GM12878 (cell line): ENCODE measurements around the gene GINS2. TPM values are rescaled to one million over a fixed set of nuclear protein-coding genes. Genes with fewer than 3 reads are reported as not detected.

Source experiments
- ATAC-seq: fragments of 200-7000 bp; cut with Tn5 transposase; 3 replicates; pipeline ENCODE4 v1.9.1; 2020; ENCODE audit warnings: mild to moderate bottlenecking, moderate library complexity
- BruUV-seq: library from RNA; stranded (reverse); fragments of 400-500 nt; replicated peaks from 2 replicates; lab custom pipeline; 2021; lab: Mats Ljungman, UMichigan
- CTCF ChIA-PET: fragments of 300-600 bp; sonication (Branson Sonifier 250); formaldehyde crosslinking; extraction: SDS; loops from one replicate; lab custom pipeline; 2021; ENCODE audit warnings: inconsistent platforms; lab: Yijun Ruan, JAX
- POLR2A ChIA-PET: fragments of 350-600 bp; formaldehyde crosslinking; extraction: SDS; loops from one replicate; lab custom pipeline; 2021; ENCODE audit warnings: inconsistent platforms; lab: Charles Lee
- RAD21 ChIA-PET: fragments of 300-600 bp; sonication (Branson Sonifier 250); formaldehyde crosslinking; loops from one replicate; lab custom pipeline; 2023; ENCODE audit warnings: antibody characterized with exemption; ENCODE audit not compliant: unreplicated experiment; lab: Charles Lee
- SMC1A ChIA-PET: fragments of 300-600 bp; sonication (Branson Sonifier 250); formaldehyde crosslinking; loops from one replicate; lab custom pipeline; 2023; ENCODE audit not compliant: unreplicated experiment, uncharacterized antibody; lab: Charles Lee
- DNase-seq: peaks from one replicate; pipeline ENCODE4 v3.0.0-alpha.2; 2011; ENCODE audit warnings: low read depth, low spot score
- FAIRE-seq: peaks from 3 replicates; lab custom pipeline; 2011; peaks lifted over from hg19 to GRCh38; lab: Jason Lieb, UNC
- H2AFZ ChIP-seq: 2 replicates; pipeline ENCODE4 v1.6.0; 2011; ENCODE audit warnings: low read depth, low read length, control low read depth; ENCODE audit not compliant: control insufficient read depth
- H3K27ac ChIP-seq: 2 replicates; pipeline ENCODE4 v1.5.1; 2011; ENCODE audit warnings: control low read depth; ENCODE audit not compliant: control insufficient read depth, insufficient read depth
- H3K27me3 ChIP-seq, 2 experiments: replicated peaks in 1 of 2; 2 replicates each; pipeline versions ENCODE4 v1.6.0 to v1.6.1; 2011; ENCODE audit warnings: low read length in 1 of 2; ENCODE audit not compliant: control insufficient read depth in 2 of 2, insufficient read depth in 2 of 2
- H3K36me3 ChIP-seq, 2 experiments: 2 replicates each; pipeline ENCODE4 v1.5.1; 2011; ENCODE audit warnings: low read length in 1 of 2; ENCODE audit not compliant: control insufficient read depth in 2 of 2, insufficient read depth in 2 of 2
- H3K4me1 ChIP-seq: 2 replicates; pipeline ENCODE4 v1.6.1; 2011; ENCODE audit warnings: mild to moderate bottlenecking, low read length, moderate library complexity, mixed read lengths; ENCODE audit not compliant: control insufficient read depth, insufficient read depth
- H3K4me2 ChIP-seq: 2 replicates; pipeline ENCODE4 v1.6.0; 2011; ENCODE audit warnings: control low read depth; ENCODE audit not compliant: control insufficient read depth, insufficient read depth
- H3K4me3 ChIP-seq: fragments of 200-600 bp; sonication (generic); 2 replicates; pipeline ENCODE4 v1.5.1; 2016
- H3K79me2 ChIP-seq: 2 replicates; pipeline ENCODE4 v1.6.0; 2011; ENCODE audit warnings: low read length; ENCODE audit not compliant: control insufficient read depth, insufficient read depth
- H3K9ac ChIP-seq: 2 replicates; pipeline ENCODE4 v1.8.0; 2011; ENCODE audit warnings: low read length, control low read depth, mixed read lengths; ENCODE audit not compliant: control insufficient read depth, insufficient read depth
- H3K9me3 ChIP-seq: replicated peaks from 3 replicates; pipeline ENCODE4 v1.5.1; 2011; ENCODE audit warnings: mild to moderate bottlenecking, low read length; ENCODE audit not compliant: control insufficient read depth, insufficient read depth
- H4K20me1 ChIP-seq: 2 replicates; pipeline ENCODE4 v1.6.0; 2011; ENCODE audit not compliant: control insufficient read depth, insufficient read depth
- BCL11A ChIP-seq: IDR thresholded peaks from 2 replicates; pipeline ENCODE4 v1.6.1; 2011; ENCODE audit warnings: low read depth, low read length
- E2F4 ChIP-seq: IDR thresholded peaks from 2 replicates; pipeline ENCODE4 v1.6.1; 2012; ENCODE audit warnings: low read depth, low read length, improper control_type of control experiment
- E4F1 ChIP-seq: fragments of 450-650 bp; IDR thresholded peaks from 2 replicates; pipeline ENCODE4 v1.6.1; 2018; ENCODE audit warnings: borderline replicate concordance, mild to moderate bottlenecking; ENCODE audit not compliant: partially characterized antibody
- ELK1 ChIP-seq: IDR thresholded peaks from 2 replicates; pipeline ENCODE4 v1.6.1; 2012; ENCODE audit warnings: low read depth, low read length, improper control_type of control experiment
- IRF4 ChIP-seq: IDR thresholded peaks from 2 replicates; pipeline ENCODE4 v1.6.1; 2011; ENCODE audit warnings: low read depth, low read length
- LARP7 ChIP-seq: fragments of 450-650 bp; IDR thresholded peaks from 2 replicates; pipeline ENCODE4 v1.6.1; 2017; ENCODE audit warnings: mild to moderate bottlenecking
- POLR2A ChIP-seq: IDR thresholded peaks from 2 replicates; pipeline ENCODE4 v1.6.1; 2011; ENCODE audit warnings: low read depth, mild to moderate bottlenecking, low read length
- TCF12 ChIP-seq: IDR thresholded peaks from 2 replicates; pipeline ENCODE4 v1.6.1; 2011; ENCODE audit warnings: low read depth, mild to moderate bottlenecking, low read length
- ZNF384 ChIP-seq: IDR thresholded peaks from 2 replicates; pipeline ENCODE4 v1.6.1; 2012; ENCODE audit warnings: low read depth, mild to moderate bottlenecking, low read length, improper control_type of control experiment, borderline replicate concordance
- WGBS: methylation state at CpG from one replicate; pipeline ENCODE4 v1.1.6; 2016; ENCODE audit warnings: low lambda C conversion rate; ENCODE audit not compliant: insufficient replicate concordance, insufficient coverage; ENCODE audit errors: missing lambda C conversion rate; 5-methylcytosine and 5-hydroxymethylcytosine counted together
- in situ Hi-C: fragments of 300-500 bp; cut with MboI; formaldehyde crosslinking; loops from 9 replicates; pipeline ENCODE4 v1.14.3; 2018; ENCODE audit warnings: mixed read lengths
- intact Hi-C: fragments of 100-400 bp; cut with micrococcal nuclease; formaldehyde crosslinking; loops from one replicate; pipeline ENCODE4 v1.14.2; 2022; ENCODE audit not compliant: unreplicated experiment
- polyA plus RNA-seq, 11 experiments: library from polyadenylated mRNA; depleted of rRNA in 4 of 11; unstranded in 6 of 11; stranded (reverse) in 5 of 11; fragments of >200 nt; fragmentation: Nextera tagmentation in 4 of 11; fragmentation: Illumina TruSeq in 1 of 11; extraction: Ambion mirVana in 4 of 11; extraction: Trizol in 1 of 11; gene quantifications; 1 replicate in 1 of 11; 2 replicates in 10 of 11; pipeline versions ENCODE4 v1.2.1 to v1.2.3, GENCODE V29; 2011 to 2016; ENCODE audit warnings: inconsistent platforms in 2 of 11, missing spikeins in 2 of 11, low read depth in 1 of 11
- total RNA-seq, 4 experiments: library from RNA; depleted of rRNA in 3 of 4; stranded (reverse); fragments of >200 nt in 3 of 4; fragmentation: Illumina TruSeq in 1 of 4; extraction: Trizol in 1 of 4; gene quantifications; 2 replicates each; pipeline versions ENCODE4 v1.2.1 to v1.2.3, GENCODE V29; 2013 to 2021

Gene GINS2
- total and polyA plus RNA-seq, 10 of the 15 experiments (the other 5 are each of a cell fraction or from before 2014, with no cell fraction given) = 42.7 to 90.8 (median 57.0) TPM

- Histone ChIP-seq H3K36me3 (peaks cover 6 to 33% of the 10 kb centered on the region in 2 experiments; a peak in 3 of 4 replicates), H3K27me3 (no peaks in the 10 kb centered on the region), H3K4me1 (no peaks in the 10 kb centered on the region), H3K79me2 (peaks cover 36% of the 10 kb centered on the region), H3K4me2 (no peak overlapping the region), H3K4me3 (no peak overlapping the region), H3K9me3 (peaks cover 15% of the 10 kb centered on the region; the same call in 2 of the 3 replicates), H2AFZ (no peak overlapping the region), H3K9ac (no peak overlapping the region), H3K27ac (no peak overlapping the region), H4K20me1 (peaks cover 8% of the 10 kb centered on the region; the same call in 1 of the 2 replicates)
- CTCF ChIA-PET = interaction anchor here (1.5 kb wide), 1 partner anchor 13 kb away, joined by 4 read pairs; no protein-coding TSS in a partner anchor
- TF ChIP-seq E2F4 (no peak), IRF4 (no peak), TCF12 (no peak), LARP7 (no peak), POLR2A (no peak), E4F1 (no peak), ZNF384 (no peak), BCL11A (no peak), ELK1 (no peak)
- DNase-seq = no peak
- RAD21 ChIA-PET = no interaction called here
- WGBS = 100% methylated on average over 5 of the region's 5 CpGs
- ATAC-seq = no peak
- no peak for FAIRE-seq
- in situ Hi-C loops (no loop called here), intact Hi-C loops (no loop called here)
- no TSS peak for BruUV-seq
- SMC1A ChIA-PET = no interaction called here
- POLR2A ChIA-PET = no interaction called here
These were observed 58.9 kb downstream of the GINS2 start for GRCh38 chr16:85629853-85630252.
